Measurements from ENCODE around the gene TPTE. TPM values are rescaled to one million over a fixed set of nuclear protein-coding genes. Genes with fewer than 3 reads are reported as not detected.
"Not testable (repeated sequence)": the region's sequence is repeated elsewhere in the genome, so short reads cannot be mapped to it uniquely, and the experiment has no call there.

Gene TPTE
- not detected in 2 replicates for total RNA-seq
- polyA plus RNA-seq = not detected in 2 replicates
- polyA plus RNA-seq (2012) = not detected in 2 replicates
- not detected in 2 replicates for polyA minus RNA-seq (ENCODE audit: low replicate concordance)

GRCh38 chr21:10521091-10521598, at the start of gene TPTE:
TSS of gene TPTE (plus strand) at chr21:10521583. CDS start at chr21:10538724, 17,141 bp downstream.
- H3K4me1 ChIP-seq (ENCODE audit: control insufficient read depth, extremely low read depth, insufficient read depth, low read length) = no peaks in the 10 kb centered on the region
- no peak within 1 kb of the TSS for H3K9ac ChIP-seq (ENCODE audit: insufficient read depth, low read length)
- no peak for DNase-seq (ENCODE audit: low read depth in 2 of 2)
- no peaks in the 10 kb centered on the region for H3K27me3 ChIP-seq (ENCODE audit: control insufficient read depth, insufficient read depth, low read length)
- no peaks in the 10 kb centered on the region for H3K36me3 ChIP-seq (ENCODE audit: control insufficient read depth, insufficient read depth, low read length)
- no peak within 1 kb of the TSS for H3K4me3 ChIP-seq (replicated peaks in 1 of 4; ENCODE audit: control extremely low read depth in 1 of 4, insufficient read depth in 1 of 4, low read depth in 3 of 4, low read length in 4 of 4)
- TF ChIP-seq EZH2 (IDR thresholded peaks at IDR 0.05; ENCODE audit: low read length, missing control alignments) (no peak), CTCF (conservative IDR thresholded peaks at IDR 0.05 in 1 of 2, IDR thresholded peaks at IDR 0.05 in 1 of 2; ENCODE audit: low read depth in 1 of 2, low read length in 2 of 2) (no peak)
- no peaks in the 10 kb centered on the region for H3K9me3 ChIP-seq (ENCODE audit: control insufficient read depth, insufficient read depth, low read depth, low read length)
- no peaks in the 10 kb centered on the region for H3K79me2 ChIP-seq (ENCODE audit: control insufficient read depth, insufficient read depth, low read length)
- no peak within 1 kb of the TSS for H2AFZ ChIP-seq (ENCODE audit: low read length)
- no peaks in the 10 kb centered on the region for H4K20me1 ChIP-seq (ENCODE audit: control insufficient read depth, extremely low read depth, insufficient read depth, low read length)
- no peak within 1 kb of the TSS for H3K27ac ChIP-seq (ENCODE audit: insufficient read depth, low read length)
- no peak within 1 kb of the TSS for H3K4me2 ChIP-seq (ENCODE audit: extremely low read depth, insufficient read depth, low read length)

GRCh38 chr21:10471999-10472398, 49.4 kb upstream of the TPTE start:
- not testable (repeated sequence) for H2AFZ ChIP-seq (ENCODE audit: low read length); H3K27ac ChIP-seq (ENCODE audit: insufficient read depth, low read length); H3K9ac ChIP-seq (ENCODE audit: insufficient read depth, low read length); H3K79me2 ChIP-seq (ENCODE audit: control insufficient read depth, insufficient read depth, low read length); H3K4me3 ChIP-seq (replicated peaks in 1 of 4; ENCODE audit: control extremely low read depth in 1 of 4, insufficient read depth in 1 of 4, low read depth in 3 of 4, low read length in 4 of 4); H3K4me1 ChIP-seq (ENCODE audit: control insufficient read depth, extremely low read depth, insufficient read depth, low read length); H3K9me3 ChIP-seq (ENCODE audit: control insufficient read depth, insufficient read depth, low read depth, low read length); DNase-seq (ENCODE audit: low read depth in 2 of 2); H3K4me2 ChIP-seq (ENCODE audit: extremely low read depth, insufficient read depth, low read length); H3K36me3 ChIP-seq (ENCODE audit: control insufficient read depth, insufficient read depth, low read length); H3K27me3 ChIP-seq (ENCODE audit: control insufficient read depth, insufficient read depth, low read length); H4K20me1 ChIP-seq (ENCODE audit: control insufficient read depth, extremely low read depth, insufficient read depth, low read length)

- DNase-seq (ENCODE audit: low read depth in 2 of 2); H3K36me3 ChIP-seq (ENCODE audit: control insufficient read depth, insufficient read depth, low read length); H3K9me3 ChIP-seq (ENCODE audit: control insufficient read depth, insufficient read depth, low read depth, low read length); H3K27ac ChIP-seq (ENCODE audit: insufficient read depth, low read length); H3K4me2 ChIP-seq (ENCODE audit: extremely low read depth, insufficient read depth, low read length); H3K9ac ChIP-seq (ENCODE audit: insufficient read depth, low read length); H4K20me1 ChIP-seq (ENCODE audit: control insufficient read depth, extremely low read depth, insufficient read depth, low read length); H3K27me3 ChIP-seq (ENCODE audit: control insufficient read depth, insufficient read depth, low read length); H3K79me2 ChIP-seq (ENCODE audit: control insufficient read depth, insufficient read depth, low read length); H3K4me3 ChIP-seq (replicated peaks in 1 of 4; ENCODE audit: control extremely low read depth in 1 of 4, insufficient read depth in 1 of 4, low read depth in 3 of 4, low read length in 4 of 4); H2AFZ ChIP-seq (ENCODE audit: low read length); H3K4me1 ChIP-seq (ENCODE audit: control insufficient read depth, extremely low read depth, insufficient read depth, low read length): not testable (repeated sequence)
These were observed 43.6 kb upstream of the TPTE start for GRCh38 chr21:10477794-10478193.

GRCh38 chr21:10479875-10480274, 41.5 kb upstream of the TPTE start:
- H3K27ac ChIP-seq (ENCODE audit: insufficient read depth, low read length); H3K79me2 ChIP-seq (ENCODE audit: control insufficient read depth, insufficient read depth, low read length); H4K20me1 ChIP-seq (ENCODE audit: control insufficient read depth, extremely low read depth, insufficient read depth, low read length); H3K9ac ChIP-seq (ENCODE audit: insufficient read depth, low read length); H3K4me1 ChIP-seq (ENCODE audit: control insufficient read depth, extremely low read depth, insufficient read depth, low read length); DNase-seq (ENCODE audit: low read depth in 2 of 2); H3K27me3 ChIP-seq (ENCODE audit: control insufficient read depth, insufficient read depth, low read length); H2AFZ ChIP-seq (ENCODE audit: low read length); H3K4me2 ChIP-seq (ENCODE audit: extremely low read depth, insufficient read depth, low read length); H3K36me3 ChIP-seq (ENCODE audit: control insufficient read depth, insufficient read depth, low read length); H3K9me3 ChIP-seq (ENCODE audit: control insufficient read depth, insufficient read depth, low read depth, low read length); H3K4me3 ChIP-seq (replicated peaks in 1 of 4; ENCODE audit: control extremely low read depth in 1 of 4, insufficient read depth in 1 of 4, low read depth in 3 of 4, low read length in 4 of 4): not testable (repeated sequence)

GRCh38 chr21:10484864-10485263, 36.5 kb upstream of the TPTE start:
- not testable (repeated sequence) for H3K79me2 ChIP-seq (ENCODE audit: control insufficient read depth, insufficient read depth, low read length); H3K9me3 ChIP-seq (ENCODE audit: control insufficient read depth, insufficient read depth, low read depth, low read length); H3K9ac ChIP-seq (ENCODE audit: insufficient read depth, low read length); DNase-seq (ENCODE audit: low read depth in 2 of 2); H3K36me3 ChIP-seq (ENCODE audit: control insufficient read depth, insufficient read depth, low read length); H3K27me3 ChIP-seq (ENCODE audit: control insufficient read depth, insufficient read depth, low read length); H3K27ac ChIP-seq (ENCODE audit: insufficient read depth, low read length); H2AFZ ChIP-seq (ENCODE audit: low read length); H3K4me1 ChIP-seq (ENCODE audit: control insufficient read depth, extremely low read depth, insufficient read depth, low read length); H3K4me3 ChIP-seq (replicated peaks in 1 of 4; ENCODE audit: control extremely low read depth in 1 of 4, insufficient read depth in 1 of 4, low read depth in 3 of 4, low read length in 4 of 4); H3K4me2 ChIP-seq (ENCODE audit: extremely low read depth, insufficient read depth, low read length); H4K20me1 ChIP-seq (ENCODE audit: control insufficient read depth, extremely low read depth, insufficient read depth, low read length)

- not testable (repeated sequence) for H3K4me1 ChIP-seq (ENCODE audit: control insufficient read depth, extremely low read depth, insufficient read depth, low read length); H2AFZ ChIP-seq (ENCODE audit: low read length); H3K4me2 ChIP-seq (ENCODE audit: extremely low read depth, insufficient read depth, low read length); H3K79me2 ChIP-seq (ENCODE audit: control insufficient read depth, insufficient read depth, low read length); H3K9me3 ChIP-seq (ENCODE audit: control insufficient read depth, insufficient read depth, low read depth, low read length); H3K36me3 ChIP-seq (ENCODE audit: control insufficient read depth, insufficient read depth, low read length); H4K20me1 ChIP-seq (ENCODE audit: control insufficient read depth, extremely low read depth, insufficient read depth, low read length); H3K9ac ChIP-seq (ENCODE audit: insufficient read depth, low read length); DNase-seq (ENCODE audit: low read depth in 2 of 2); H3K27me3 ChIP-seq (ENCODE audit: control insufficient read depth, insufficient read depth, low read length); H3K4me3 ChIP-seq (replicated peaks in 1 of 4; ENCODE audit: control extremely low read depth in 1 of 4, insufficient read depth in 1 of 4, low read depth in 3 of 4, low read length in 4 of 4); H3K27ac ChIP-seq (ENCODE audit: insufficient read depth, low read length)
These were observed 30.9 kb upstream of the TPTE start for GRCh38 chr21:10490453-10490852.

Data from fibroblast of lung (primary cell).